Stimulated activated CD4-positive, alpha-beta T cell treated with anti-CD3 and anti-CD28 coated beads, Interleukin-2, amount 100 ng/mL, for 4 hours (primary cell): Measurements from ENCODE around the gene SLC4A9.
"Not testable (repeated sequence)": the region's sequence is repeated elsewhere in the genome, so short reads cannot be mapped to it uniquely, and the experiment has no call there.

Source experiments
- DNase-seq: peaks from one replicate; pipeline ENCODE4 v3.0.0-alpha.2; 2020; ENCODE audit warnings: low read depth

The SLC4A9 gene

GRCh38 chr5:140400730-140401361, 40.9 kb downstream of the SLC4A9 start:
- peak; percentile 78 for DNase-seq

DNA sequence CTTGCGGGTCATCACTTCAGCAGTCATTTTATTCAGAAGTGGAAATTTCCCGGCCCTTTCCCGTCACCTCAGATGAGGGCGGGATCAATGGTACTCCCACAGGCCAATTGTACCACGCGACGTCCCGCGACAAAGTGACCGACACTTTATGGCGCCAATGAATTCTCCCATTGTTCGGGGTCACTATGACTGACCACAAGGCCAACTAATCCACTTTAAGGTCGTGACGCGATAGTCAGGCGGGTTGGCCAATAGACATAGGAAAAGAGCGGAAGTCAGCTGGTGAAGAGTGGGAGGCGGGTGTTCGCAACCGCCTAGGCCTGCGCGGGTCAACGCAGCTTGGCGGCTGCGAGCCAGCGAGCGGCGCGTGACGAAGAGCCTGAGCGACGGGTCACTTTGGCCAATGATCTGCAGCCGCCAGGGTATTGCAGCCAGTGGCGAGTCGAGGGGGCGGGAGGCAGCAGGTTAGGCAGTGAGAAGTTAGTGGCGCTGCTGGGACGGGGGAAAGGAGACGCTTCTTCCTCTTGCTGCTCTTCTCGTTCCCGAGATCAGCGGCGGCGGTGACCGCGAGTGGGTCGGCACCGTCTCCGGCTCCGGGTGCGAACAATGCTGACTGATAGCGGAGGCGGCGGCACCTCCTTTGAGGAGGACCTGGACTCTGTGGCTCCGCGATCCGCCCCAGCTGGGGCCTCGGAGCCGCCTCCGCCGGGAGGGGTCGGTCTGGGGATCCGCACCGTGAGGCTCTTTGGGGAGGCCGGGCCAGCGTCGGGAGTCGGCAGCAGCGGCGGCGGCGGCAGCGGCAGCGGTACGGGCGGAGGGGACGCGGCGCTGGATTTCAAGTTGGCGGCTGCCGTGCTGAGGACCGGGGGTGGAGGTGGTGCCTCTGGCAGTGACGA, 41.6 kb downstream of the SLC4A9 start, which contains the start of gene ANKHD1:
ANKHD1 (plus strand) TSS at position 472 of the 896 bp plus-strand sequence; CDS start at position 607, 135 bp downstream.
- peak; percentile 94 for DNase-seq

GRCh38 chr5:140402258-140403074, 42.5 kb downstream of the SLC4A9 start:
- peak; percentile 54 for DNase-seq

DNA sequence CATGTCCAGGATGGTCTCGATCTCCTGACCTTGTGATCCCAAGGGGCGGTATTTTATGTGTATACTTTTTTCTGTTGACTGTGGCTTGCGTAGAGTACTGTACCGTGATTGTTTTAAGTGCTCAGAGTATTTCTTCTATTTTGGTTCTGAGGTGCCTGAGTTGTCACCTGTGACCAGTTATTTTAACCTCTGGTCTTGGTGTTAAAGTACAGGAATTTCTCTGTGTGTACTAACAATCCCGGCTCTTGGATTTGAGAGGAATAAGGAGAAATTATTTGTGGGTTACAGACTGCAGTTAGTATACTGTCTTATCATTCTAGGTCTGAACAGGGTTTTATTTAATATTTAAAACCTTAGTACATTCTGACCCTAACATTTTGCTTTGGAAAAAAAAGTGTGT, 43.6 kb downstream of the SLC4A9 start:
- DNase-seq = no peak

GRCh38 chr5:140408750-140409241, 48.8 kb downstream of the SLC4A9 start:
- DNase-seq = no peak

GRCh38 chr5:140413230-140413629, 53.2 kb downstream of the SLC4A9 start:
- DNase-seq = no peak

- DNase-seq = no peak
Observed at GRCh38 chr5:140417235-140417634, 57.2 kb downstream of the SLC4A9 start.

- no peak for DNase-seq
Observed at GRCh38 chr5:140418862-140419520, 59.0 kb downstream of the SLC4A9 start.

DNA sequence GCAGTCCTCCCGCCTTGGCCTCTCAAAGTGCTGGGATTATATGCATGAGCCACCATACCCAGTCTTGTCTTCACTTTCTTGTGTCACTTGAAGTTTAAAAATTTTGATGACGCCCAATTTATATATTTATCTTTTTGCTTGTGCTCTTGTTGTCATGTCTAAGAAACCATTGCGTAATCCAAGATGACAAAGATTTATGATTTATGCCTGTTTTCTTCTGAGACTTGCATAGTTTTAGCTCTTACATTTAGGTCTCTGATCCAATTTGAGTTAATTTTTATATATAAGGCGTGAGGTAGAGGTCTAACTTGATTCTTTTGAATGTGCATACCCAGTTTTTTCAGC, 60.2 kb downstream of the SLC4A9 start:
- no peak for DNase-seq

GRCh38 chr5:140420665-140421361, 60.8 kb downstream of the SLC4A9 start:
- DNase-seq = no peak

DNA sequence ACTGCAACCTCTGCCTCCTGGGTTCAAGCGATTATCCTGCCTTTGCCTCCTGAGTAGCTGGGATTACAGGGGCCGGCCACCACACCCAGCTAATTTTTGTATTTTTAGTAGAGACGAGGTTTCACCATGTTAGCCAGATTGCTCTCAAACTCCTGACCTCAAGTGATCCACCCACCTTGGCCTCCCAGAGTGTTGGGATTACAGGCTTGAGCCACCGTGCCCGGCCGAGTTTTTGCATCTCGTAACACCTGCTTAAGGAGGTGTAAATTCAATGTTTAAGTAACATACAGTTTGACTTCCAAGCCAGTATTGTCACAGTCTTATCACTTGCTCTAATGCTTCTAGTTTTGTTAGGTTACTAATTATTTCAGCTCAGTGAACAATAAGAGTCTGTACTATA, 61.4 kb downstream of the SLC4A9 start:
- DNase-seq = not testable (repeated sequence)

DNA sequence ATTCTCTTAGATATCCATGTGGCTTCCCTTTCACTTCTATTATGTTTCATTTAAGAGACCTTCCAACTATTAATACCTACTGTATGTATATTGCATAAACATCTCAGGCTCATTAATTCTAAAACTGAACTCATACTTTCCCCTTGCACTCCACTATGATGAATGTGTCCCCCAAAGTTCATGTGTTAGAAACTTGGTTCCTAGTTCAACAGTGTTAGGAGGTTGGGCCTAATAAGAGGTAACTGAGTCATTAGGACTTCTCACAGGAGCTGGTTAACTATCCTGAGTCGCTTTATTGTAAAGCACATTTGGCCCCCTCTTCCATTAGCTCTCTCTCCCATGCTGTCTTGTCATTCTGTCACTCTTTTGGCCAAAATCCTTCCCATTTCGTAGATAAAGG, 63.6 kb downstream of the SLC4A9 start:
- no peak for DNase-seq

- no peak for DNase-seq
Observed at GRCh38 chr5:140424135-140424534, 64.1 kb downstream of the SLC4A9 start.
